GM21528 (cell line): Measurements from ENCODE around the gene KCNN3.

Experiments used
- ATAC-seq: cut with Tn5 transposase; IDR thresholded peaks from one replicate; pipeline ENCODE4 v1.9.1; 2021; ENCODE audit warnings: mild to moderate bottlenecking, moderate library complexity; ENCODE audit not compliant: unreplicated experiment, low FRiP score

The KCNN3 gene

DNA sequence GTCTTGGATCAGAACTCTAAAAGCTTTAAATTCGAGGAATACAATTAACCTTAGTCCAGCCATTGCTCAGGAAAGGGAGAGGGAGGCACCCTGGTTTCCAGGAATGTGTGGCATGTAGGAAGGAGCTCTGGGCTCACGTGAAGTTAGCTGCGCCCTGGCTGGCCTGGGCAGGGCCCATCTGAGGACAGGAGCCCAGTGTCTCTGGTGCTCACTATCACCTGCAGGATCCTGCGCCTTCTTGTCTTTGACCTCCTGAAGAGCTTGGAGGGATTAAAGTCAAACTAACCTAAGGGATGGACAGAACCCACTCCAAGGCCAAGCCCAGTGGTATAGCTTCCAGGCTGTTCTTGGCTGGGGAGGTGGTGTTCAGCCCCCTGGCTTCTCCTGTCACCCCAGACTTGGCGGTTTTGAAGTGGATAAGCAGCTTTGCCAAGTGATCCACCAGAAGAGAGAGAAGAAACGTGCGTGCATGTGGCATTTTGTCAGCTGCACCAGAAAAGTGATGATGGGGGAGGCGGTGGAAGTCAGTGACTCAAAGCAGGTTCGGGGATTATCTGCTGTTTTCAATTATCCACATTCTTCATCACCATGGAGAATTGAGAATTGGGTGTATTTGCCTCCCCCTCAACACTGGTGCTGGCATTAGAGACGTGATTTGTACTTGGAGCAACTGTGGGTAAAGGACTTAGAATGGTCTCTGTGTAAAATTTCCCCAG is 11.9 kb upstream of the KCNN3 start:
- no peak for ATAC-seq

DNA sequence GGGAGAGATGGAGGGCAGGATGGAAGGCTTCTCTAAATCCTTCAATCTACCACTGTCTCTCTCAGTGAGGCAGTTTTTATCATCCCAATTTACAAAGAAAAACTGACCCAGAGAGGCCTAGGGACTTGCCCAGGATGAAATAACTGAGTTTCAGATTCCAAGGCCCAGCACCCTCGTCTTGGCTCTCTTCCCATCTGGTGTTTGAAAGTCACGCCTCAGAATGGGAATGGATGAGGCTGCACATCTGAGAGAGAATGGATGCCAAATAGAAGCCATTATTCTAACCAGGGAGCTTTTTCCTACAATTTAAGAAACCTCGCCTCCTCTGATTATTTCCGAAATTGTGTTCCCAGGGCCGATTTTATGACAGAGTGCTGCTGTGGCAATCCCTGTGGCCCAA is 10.6 kb upstream of the KCNN3 start:
- ATAC-seq = no peak

DNA sequence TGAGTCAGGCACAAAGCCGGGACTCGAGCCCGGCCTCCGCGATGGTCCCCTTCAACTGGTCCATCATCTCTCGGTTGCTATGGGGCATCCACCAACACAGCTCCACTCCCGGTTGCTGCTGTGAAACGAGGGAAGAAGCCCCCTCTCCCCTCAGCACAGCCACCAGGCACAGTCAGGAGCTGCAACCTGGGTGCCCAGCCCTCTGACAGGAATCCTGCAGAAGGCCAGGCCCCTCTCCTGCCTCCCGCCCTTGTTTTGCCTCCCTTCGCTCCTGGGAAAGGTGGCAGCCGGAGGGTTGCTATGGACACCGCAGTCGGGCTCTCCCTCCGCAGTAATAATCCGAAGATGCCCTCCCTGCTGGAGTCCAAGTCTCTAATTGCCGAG is 8.9 kb upstream of the KCNN3 start:
- ATAC-seq = no peak

DNA sequence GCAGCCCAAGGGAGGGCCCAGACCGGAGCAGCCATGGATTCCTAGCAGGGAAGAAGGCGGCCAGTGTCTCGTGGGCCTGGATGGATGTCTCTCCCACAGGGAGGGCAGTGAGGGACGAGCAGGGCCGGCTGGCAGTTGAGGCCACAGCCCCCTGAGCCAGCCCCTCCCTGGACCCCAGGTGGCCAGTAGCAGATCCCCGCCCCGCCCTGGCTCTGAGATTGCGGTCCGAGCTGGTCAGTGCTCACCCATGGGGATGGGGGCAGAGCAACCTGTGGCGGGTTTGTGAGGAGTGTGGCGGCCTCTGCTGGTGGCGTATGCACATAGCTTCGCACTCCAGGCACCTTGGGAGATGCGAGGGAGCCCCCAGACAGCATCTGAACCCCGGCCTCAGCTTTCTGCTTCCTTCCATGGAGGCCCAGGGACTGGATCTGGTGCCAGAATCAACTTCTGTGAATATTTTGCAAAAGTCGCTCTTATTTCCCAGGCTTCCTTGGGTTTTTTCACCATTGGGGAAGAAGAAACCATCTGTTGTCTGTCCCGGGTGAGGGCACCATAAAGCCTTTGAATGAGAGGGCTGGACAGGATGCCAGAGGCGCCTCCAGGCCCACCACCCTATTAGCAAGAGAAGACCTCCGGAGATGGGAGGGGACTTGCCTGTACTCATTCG is 8.4 kb upstream of the KCNN3 start:
- ATAC-seq = no peak

DNA sequence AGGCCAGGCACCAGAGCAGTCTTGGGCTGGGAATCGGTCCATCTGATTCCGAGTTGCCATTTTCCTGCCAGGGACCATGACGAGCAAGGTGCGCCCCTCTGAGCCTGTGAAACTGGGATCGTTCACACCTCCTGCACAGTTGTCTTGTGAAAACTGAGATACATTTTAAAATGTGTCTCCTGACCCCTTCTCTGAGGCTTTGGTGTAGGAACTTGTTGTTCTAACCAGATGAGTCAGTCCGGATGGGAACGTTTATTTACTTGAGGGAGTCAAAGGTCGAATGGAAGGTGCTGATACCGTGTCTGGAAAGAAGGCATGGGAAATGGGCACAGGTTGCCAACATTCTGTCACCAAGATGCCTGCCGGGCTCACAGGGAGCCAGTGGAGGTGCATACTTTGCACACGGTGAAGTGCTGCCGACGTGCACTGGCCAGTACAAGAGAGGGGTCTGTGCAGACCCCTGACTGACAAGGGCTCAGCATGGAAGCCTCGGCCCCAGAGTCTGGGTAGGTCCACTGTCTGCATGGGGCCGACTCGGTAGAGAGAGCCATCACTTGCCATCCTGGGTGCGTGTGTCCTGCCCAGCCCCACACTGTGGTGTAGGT is 7.4 kb upstream of the KCNN3 start:
- no peak for ATAC-seq

DNA sequence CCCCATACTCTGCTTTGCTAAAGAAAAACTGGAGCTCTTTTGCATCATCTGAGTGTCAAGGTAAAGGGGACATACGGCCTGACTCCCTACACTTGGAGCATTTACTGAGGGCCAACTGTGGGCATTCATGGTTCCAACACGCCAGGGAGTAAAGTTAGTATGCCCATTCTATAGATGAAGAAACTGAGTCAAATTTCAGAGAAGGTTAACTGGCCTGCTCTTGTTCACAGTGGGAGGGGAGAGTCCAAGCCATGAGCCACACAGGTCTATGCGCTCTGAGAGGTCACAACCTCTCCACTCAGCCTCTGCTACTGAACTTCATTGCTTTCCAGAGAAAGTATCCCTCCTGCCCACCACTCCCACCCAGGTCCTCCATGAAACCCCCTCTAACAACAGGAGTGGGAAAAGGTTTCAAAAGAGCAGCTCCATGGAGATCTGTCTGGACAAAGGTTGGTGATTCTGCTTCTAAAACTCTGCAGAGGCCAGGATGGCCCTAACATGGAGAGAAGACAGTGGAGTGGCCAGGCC is 6.8 kb upstream of the KCNN3 start:
- no peak for ATAC-seq

DNA sequence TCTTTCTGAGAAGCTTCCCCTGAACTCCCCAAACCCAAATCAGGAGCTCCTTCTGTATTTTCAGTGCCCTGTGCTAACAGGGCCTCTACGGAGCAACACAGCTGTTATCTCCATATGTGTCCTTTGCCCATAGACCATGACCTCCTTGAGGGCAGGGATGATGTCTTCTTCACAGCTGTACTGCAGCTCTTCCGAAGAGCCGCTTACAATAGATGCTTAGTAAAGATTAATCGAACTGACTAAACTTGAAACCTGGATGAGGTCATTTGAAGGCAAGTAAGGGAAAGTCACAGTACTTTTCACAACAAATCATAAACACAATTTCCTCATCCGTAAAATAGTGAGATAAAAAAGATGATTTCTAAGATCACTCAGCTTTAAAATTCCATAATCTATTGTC is 4.4 kb upstream of the KCNN3 start:
- no peak for ATAC-seq

DNA sequence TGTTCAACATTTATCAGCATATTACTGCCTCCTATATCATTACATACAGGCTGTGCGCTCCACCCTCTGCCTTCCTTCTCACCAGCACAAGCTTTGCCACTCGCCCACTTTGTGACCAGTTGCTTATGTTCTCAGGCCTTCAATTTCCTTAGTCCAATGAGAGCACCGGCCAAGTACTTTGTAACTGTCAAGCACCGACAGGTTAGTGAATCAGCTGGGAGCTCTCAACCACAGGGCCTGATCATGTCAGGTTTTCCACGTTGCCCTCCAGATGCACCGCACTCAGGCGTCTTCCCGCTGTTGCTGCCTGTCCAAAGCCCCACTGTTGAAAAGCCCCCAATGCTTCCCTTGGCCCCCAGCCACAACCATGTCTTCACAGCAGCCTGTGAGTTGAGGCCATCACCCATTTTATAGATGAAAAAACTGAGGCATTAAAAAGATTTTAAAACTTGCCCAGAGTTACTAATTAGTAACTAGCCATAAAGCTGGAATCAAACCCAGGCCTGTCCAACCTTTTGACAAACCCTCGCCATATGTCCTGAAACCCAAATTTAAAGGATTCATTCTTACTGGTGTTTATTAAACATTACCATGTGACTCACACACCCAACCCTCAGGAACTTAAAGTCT is 3.4 kb upstream of the KCNN3 start:
- no peak for ATAC-seq

DNA sequence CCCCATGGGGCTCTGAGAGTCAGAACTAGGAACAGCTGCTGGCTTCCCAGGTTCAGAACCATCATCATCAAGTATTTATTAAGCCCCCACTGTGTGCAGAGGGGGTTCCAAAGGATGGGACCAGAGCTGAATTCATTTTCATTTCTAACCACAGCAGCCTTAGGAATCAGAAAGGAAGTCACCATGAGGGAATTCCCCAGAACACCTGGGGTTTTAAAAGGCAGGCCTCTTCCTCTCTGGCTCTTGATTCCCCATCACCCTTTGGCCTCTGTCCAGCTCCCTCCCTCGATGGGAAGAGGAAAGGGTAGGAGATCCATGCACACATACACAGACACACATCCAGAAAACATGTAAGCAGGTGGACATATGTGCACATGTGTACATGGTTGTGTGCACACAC is 1.3 kb upstream of the KCNN3 start:
- ATAC-seq = no peak

DNA sequence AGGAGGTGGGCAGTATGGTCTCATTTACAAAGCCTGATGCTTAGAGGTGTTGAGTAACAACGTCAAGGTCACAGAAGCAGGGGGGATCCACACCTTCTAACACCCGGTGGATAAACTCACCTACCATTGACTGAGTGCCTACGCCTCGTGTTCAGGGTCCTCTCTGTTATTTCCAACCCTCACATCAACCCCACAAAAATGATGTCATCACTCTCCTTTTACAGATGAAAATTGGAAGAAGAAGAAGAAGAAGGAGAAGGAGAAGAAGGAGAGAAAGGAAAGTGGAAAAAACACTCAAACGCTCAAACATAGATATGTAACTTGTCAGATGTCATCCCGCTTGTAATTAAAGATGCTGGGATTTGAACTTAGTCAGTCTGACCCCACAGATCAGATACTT is 653 bp upstream of the KCNN3 start:
- ATAC-seq = no peak

DNA sequence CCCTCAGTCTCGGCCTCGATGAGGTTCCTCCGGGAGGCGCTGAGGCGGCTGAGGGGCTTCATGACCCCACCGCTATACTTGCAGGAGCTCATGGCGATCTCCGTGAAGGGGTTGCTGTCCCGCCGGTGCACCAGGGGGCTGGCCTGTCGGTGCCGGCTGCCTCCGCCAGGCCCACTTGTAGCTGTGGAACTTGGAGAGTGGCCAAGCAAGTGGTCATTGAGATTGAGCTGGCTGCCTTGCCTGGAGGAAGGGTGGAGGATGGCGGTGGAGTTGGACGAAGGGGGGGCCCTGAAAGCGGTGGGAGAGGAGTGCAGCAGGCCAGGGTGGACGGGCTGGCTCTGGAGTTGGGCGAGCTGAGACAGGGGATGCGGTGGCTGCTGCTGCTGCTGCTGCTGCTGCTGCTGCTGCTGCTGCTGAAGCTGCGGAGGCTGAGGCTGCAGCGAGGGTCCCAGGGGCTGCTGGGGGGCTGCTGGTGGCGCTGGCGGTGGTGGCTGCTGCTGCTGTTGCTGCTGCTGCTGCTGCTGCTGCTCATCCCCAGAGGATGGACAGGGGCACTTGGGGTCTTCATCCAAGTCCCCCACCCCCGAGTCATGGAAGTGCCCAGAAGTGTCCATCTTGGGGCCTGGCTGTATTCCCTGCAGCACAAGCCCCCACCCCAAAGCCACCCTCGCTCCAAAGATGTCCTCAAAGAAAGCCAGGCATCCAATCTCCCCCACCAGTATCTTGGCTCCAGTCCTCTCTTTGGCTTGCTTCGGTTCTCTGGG is 548 bp downstream of the KCNN3 start:
- ATAC-seq = no peak

DNA sequence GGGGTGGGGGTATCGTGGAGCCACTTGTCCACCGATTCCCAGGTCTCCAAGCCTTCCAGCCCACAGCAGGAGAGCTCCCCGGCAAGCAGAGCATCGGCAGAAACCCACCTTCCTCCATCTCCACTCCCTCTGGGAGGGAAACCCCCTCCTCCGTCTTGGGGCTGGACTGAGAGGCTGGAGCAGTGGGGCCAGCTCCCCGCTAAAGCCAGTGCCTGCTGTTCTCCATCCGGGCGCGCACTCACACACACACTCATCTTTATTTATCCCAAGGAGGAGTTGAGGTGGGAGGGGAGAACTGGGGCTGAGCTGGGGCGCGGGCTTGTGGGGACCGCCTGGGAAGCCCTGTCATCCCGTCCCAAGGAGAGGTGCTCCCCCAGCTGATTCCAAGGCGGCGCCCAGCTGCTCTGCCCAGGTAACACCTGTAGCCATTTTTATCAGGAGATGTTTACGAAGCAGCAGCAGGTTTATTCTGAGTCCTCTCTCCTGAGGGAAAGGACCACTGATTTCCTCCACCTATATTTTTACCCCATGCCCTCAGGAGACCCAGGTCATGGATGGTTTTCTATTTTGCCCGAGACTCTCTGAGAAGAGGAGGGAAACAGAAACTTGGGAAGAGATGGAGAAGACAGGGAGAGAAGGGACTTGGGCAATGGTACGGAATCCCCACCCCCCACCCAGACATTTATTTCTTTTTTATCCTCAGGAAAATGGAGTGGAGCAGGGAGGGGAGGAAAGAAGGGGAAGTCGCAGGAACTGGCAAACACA is 2.1 kb downstream of the KCNN3 start:
- no peak for ATAC-seq

DNA sequence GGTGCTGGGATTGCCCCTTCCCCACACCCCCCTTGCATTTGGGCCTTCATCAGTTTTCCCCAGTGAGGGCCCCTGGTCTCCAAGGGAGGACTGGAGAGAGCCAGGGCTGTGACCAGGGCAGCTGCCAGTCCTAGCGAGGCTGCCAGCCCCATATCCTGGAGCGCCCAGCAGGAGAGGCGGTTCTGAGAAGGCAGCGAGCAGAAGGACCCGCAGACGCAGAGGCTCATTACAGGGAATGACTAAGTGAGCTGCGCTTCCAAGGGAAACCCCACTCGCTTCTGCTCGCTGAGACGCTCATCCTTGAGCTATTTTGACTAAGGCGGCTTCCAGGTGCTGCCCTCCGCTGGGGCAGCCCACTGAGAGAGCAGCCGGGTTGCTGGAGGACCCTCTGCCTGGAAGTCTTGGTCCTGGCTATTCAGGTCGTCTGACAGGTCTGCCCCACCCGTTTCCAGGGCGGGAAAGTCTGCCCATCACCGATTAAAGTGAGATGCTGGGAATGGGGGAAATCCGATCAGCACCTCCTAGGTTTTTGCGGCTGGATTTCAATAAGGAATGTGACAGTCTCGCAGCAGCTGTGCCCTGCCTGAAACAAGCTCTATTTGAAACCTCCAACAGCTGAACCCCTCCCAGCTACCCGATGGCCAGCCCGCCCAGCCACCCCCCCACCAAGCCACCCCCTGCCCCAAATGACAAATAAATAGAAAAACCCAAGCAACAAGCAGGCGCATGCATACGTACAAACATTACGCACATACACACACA is 2.8 kb downstream of the KCNN3 start:
- ATAC-seq = no peak

DNA sequence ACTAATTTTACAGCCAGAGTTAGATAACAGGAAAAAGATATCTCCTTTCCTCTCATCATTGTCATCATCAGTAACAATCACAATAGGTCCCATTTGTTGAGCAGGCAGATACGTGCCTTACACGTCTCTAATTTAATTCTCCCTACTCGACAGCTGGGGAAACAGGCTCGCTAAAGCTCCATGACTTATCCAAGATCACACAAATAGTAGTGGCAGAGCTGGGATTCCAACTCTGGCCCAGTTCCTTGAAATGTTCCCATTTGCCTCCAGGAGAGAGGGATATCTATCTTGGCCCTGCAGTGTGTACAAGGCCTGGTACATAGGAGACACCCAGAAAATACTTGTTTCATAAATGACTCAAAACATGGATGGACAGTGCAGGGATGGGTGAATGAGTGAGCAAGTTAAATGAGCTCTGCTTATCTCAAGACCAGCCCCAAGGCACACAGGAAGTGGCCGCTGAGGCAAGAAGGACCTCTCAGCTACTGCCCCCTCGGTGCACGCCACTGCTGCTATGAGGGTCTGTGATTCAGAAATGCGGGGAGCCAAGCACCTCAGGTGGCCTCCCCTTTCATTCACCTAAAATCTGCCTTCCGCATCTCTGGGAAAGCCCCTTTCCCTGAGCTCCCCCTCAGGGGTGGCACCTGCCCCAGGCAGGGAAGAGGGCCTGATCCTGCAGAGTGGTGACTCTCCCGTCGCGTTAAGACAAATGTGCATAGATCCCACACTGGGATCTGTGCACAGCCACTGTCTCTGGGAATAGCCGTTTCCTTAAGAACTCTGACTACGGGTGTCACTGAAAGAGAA is 3.6 kb downstream of the KCNN3 start:
- no peak for ATAC-seq

DNA sequence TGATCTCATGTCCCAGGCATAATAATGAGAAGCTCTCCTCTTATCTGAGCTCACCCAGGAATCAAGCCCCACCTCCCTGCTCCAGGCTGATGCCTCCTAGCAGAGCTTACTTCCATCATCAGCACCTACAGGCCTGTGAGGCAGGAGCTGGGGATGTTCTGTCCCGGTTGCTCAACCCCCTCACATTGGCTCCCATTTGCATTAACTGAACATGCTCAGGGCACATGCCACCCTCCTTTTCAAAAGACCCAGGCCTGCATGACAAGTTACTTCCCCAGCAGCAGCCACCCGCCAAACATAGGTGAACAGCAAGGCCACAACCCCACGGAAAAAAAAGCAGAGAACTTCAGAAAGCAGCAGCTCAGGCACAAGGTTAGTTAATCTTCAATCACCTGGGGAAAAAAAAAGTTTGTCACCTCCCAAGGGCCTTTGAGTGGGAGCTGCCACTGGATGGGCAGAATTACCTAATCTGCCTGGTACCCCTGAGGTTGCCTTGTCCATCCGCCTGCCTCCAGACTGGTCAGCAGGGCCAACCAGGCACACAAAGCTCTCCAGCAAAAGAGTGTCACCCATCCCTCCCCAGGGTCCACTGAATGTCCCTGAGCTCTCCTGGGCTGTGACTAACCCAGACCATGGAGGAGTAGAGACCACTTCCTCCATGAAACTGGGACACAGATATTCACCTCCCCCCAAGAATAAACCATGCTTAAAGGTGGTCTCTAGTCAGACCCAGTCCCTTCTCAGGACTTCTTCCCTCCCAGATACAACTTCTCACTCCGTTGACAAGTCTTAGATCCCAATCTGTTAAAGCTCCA is 4.4 kb downstream of the KCNN3 start:
- no peak for ATAC-seq

DNA sequence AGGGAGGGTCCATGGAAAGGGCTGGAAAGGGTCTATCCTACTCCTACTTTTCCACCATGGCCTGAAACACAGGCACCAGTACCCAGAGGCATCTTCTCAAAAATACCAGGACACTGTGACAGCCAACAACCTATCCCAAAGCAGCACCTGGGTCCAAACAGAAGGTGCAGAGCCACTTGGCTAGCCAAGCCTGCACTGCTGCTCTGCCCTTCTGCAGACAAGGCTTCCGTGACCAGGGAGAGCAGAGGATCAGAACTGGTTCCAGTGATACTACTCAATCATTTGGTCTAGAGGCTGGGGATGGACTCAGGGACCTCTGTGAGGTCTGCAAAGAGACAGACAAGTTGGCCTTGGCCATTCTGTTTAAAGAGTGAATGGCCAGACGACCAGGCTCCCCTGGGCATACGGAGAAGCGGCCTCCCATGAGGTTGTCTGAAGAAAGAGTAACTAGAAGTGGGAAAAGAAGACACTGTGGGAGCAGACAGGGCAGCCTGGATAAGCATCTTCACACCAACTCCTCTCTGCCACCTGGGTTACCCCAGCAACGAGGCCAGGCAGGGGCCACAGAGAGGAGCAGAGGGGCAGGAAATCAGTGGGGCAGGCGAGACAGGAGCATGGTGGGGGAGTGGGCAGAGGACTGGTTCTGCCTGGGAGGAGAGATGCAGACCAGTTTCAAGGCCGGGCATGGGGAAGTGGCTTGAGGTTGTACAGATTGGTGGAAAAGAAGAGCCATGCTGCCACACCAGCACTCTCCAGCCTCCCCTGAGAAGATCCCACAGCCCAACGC is 5.7 kb downstream of the KCNN3 start:
- no peak for ATAC-seq
